MM.1S (cell line): Measurements from ENCODE around the gene ARHGEF12.

Experiments used
- DNase-seq: peaks from one replicate; pipeline ENCODE4 v3.0.0-alpha.2; 2015
- H2AFZ ChIP-seq: fragments of 300-600 bp; sonication (generic); 2 replicates; pipeline ENCODE4 v1.6.0; 2016; ENCODE audit warnings: antibody characterized with exemption, low read length
- H3F3A ChIP-seq: fragments of 300-600 bp; sonication (generic); 2 replicates; pipeline ENCODE4 v1.6.1; 2016; ENCODE audit warnings: mild to moderate bottlenecking, antibody characterized with exemption, low read length, moderate library complexity, mixed read lengths; ENCODE audit not compliant: insufficient read depth
- H3K27ac ChIP-seq: fragments of 300-600 bp; sonication (generic); 2 replicates; pipeline ENCODE4 v1.5.1; 2016; ENCODE audit warnings: mild to moderate bottlenecking, low read length
- H3K27me3 ChIP-seq: fragments of 300-600 bp; sonication (generic); replicated peaks from 2 replicates; pipeline ENCODE4 v1.6.0; 2016; ENCODE audit warnings: low read length; ENCODE audit not compliant: insufficient read depth
- H3K36me3 ChIP-seq: fragments of 300-600 bp; sonication (generic); replicated peaks from 2 replicates; pipeline ENCODE4 v1.6.1; 2016; ENCODE audit warnings: mild to moderate bottlenecking, low read length, mixed read lengths; ENCODE audit not compliant: insufficient read depth
- H3K4me1 ChIP-seq: fragments of 300-600 bp; sonication (generic); 2 replicates; pipeline ENCODE4 v1.6.1; 2016; ENCODE audit warnings: low read length, mixed read lengths
- H3K4me2 ChIP-seq: fragments of 300-600 bp; sonication (generic); 2 replicates; pipeline ENCODE4 v1.6.0; 2016; ENCODE audit warnings: low read depth, low read length
- H3K4me3 ChIP-seq: fragments of 300-600 bp; sonication (generic); 2 replicates; pipeline ENCODE4 v1.5.1; 2016; ENCODE audit warnings: low read length, mixed read lengths
- H3K79me2 ChIP-seq: fragments of 300-600 bp; sonication (generic); 2 replicates; pipeline ENCODE4 v1.6.1; 2016; ENCODE audit warnings: mixed run types, low read length, mixed read lengths
- H3K9ac ChIP-seq: fragments of 300-600 bp; sonication (generic); 2 replicates; pipeline ENCODE4 v1.6.1; 2016; ENCODE audit warnings: low read length, mixed read lengths
- H3K9me2 ChIP-seq: fragments of 300-600 bp; sonication (generic); replicated peaks from 2 replicates; pipeline ENCODE4 v1.6.1; 2016; ENCODE audit warnings: mild to moderate bottlenecking, low read length, mixed read lengths; ENCODE audit not compliant: insufficient read depth
- H3K9me3 ChIP-seq: fragments of 300-600 bp; sonication (generic); replicated peaks from 2 replicates; pipeline ENCODE4 v1.6.1; 2016; ENCODE audit warnings: mild to moderate bottlenecking, low read length, mixed read lengths; ENCODE audit not compliant: insufficient read depth
- H4K20me1 ChIP-seq: fragments of 300-600 bp; sonication (generic); 2 replicates; pipeline ENCODE4 v1.6.1; 2016; ENCODE audit warnings: mild to moderate bottlenecking, low read length, moderate library complexity, mixed read lengths; ENCODE audit not compliant: insufficient read depth
- EZH2 ChIP-seq: fragments of 300-600 bp; sonication (generic); optimal IDR thresholded peaks from 2 replicates; pipeline ENCODE3; 2017; ENCODE audit warnings: low read depth, mild to moderate bottlenecking, antibody characterized with exemption, low read length, mixed read lengths
- EZH2phosphoT487 ChIP-seq: fragments of 300-600 bp; sonication (generic); IDR thresholded peaks from 2 replicates; pipeline ENCODE4 v1.6.1; 2018; ENCODE audit warnings: antibody characterized with exemption, low read length
- TF ChIP-seq, protein P1 (sequence below): fragments of 300-600 bp; sonication (generic); IDR thresholded peaks from 2 replicates; pipeline ENCODE4 v1.5.1; 2016; ENCODE audit warnings: antibody characterized with exemption, low read length, mixed read lengths

The ARHGEF12 gene

DNA sequence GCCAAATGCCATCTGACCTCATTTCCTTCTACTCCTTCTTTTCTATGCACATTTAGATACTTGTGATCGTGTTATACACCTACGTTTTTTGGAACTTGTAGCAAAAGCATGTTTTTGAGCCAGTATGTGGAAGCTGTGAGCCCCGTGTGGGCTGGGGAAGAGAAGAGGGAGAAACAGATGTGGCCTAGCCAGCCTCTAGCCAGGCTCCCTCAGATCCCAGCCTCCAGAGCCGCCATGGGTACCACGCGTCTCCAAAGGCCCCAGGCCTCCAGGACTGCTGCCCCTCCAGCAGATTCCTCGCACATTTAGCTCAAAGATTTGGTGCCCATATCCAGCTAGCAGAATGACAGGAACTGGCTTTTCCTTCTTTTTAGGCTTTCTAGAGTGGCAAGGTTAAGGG lies 28.1 kb upstream of the ARHGEF12 start:
- Histone ChIP-seq H3K27ac (no peak overlapping the region), H3K9ac (no peak overlapping the region), H3K79me2 (no peaks in the 10 kb centered on the region), H2AFZ (no peak overlapping the region), H3K27me3 (no peaks in the 10 kb centered on the region), H3F3A (no peaks in the 10 kb centered on the region), H3K9me3 (no peaks in the 10 kb centered on the region), H3K4me2 (no peak overlapping the region), H3K4me3 (no peak overlapping the region), H4K20me1 (no peaks in the 10 kb centered on the region), H3K4me1 (peaks cover 4% of the 10 kb centered on the region; the same call in 1 of the 2 replicates), H3K9me2 (no peaks in the 10 kb centered on the region), H3K36me3 (no peaks in the 10 kb centered on the region)
- DNase-seq = no peak
- TF ChIP-seq EZH2phosphoT487 (no peak), EZH2 (no peak)
- TF ChIP-seq, protein P1, sequence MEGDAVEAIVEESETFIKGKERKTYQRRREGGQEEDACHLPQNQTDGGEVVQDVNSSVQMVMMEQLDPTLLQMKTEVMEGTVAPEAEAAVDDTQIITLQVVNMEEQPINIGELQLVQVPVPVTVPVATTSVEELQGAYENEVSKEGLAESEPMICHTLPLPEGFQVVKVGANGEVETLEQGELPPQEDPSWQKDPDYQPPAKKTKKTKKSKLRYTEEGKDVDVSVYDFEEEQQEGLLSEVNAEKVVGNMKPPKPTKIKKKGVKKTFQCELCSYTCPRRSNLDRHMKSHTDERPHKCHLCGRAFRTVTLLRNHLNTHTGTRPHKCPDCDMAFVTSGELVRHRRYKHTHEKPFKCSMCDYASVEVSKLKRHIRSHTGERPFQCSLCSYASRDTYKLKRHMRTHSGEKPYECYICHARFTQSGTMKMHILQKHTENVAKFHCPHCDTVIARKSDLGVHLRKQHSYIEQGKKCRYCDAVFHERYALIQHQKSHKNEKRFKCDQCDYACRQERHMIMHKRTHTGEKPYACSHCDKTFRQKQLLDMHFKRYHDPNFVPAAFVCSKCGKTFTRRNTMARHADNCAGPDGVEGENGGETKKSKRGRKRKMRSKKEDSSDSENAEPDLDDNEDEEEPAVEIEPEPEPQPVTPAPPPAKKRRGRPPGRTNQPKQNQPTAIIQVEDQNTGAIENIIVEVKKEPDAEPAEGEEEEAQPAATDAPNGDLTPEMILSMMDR = no peak

GRCh38 chr11:120310870-120311269 lies 25.3 kb upstream of the ARHGEF12 start:
- H3K9me2 ChIP-seq = no peaks in the 10 kb centered on the region
- no peak overlapping the region for H3K27ac ChIP-seq
- no peak overlapping the region for H3K4me2 ChIP-seq
- no peak overlapping the region for H3K4me3 ChIP-seq
- H3K36me3 ChIP-seq = no peaks in the 10 kb centered on the region
- no peaks in the 10 kb centered on the region for H3K79me2 ChIP-seq
- H3F3A ChIP-seq = no peaks in the 10 kb centered on the region
- no peaks in the 10 kb centered on the region for H3K27me3 ChIP-seq
- no peak overlapping the region for H2AFZ ChIP-seq
- TF ChIP-seq, protein P1 = no peak
- no peak for TF ChIP-seq EZH2
- no peak for TF ChIP-seq EZH2phosphoT487
- no peaks in the 10 kb centered on the region for H3K4me1 ChIP-seq
- no peak for DNase-seq
- H4K20me1 ChIP-seq = no peaks in the 10 kb centered on the region
- no peak overlapping the region for H3K9ac ChIP-seq
- H3K9me3 ChIP-seq = no peaks in the 10 kb centered on the region

DNA sequence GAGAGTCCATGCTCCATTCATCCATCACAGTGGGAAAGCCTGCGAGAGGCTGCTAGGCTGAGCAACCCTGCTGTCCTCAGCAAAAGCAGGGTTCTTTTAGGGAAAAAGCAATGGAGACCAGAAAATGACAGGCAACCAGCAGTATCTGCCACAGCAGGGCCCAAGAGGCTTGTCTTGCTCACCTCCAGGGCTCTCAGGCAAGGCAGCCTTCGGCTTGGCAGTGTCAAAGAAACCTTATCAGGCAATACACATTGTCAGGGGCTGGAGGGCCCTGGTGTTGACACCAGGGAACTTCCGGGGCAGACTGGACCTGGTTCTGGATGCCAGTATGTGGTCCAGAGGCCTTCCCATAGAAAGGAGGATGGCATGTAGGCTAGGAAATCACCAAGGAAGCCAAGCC lies 21.4 kb upstream of the ARHGEF12 start:
- no peak for DNase-seq
- no peak overlapping the region for H3K4me3 ChIP-seq
- no peak overlapping the region for H3K4me2 ChIP-seq
- H2AFZ ChIP-seq = no peak overlapping the region
- no peak overlapping the region for H3K9ac ChIP-seq
- no peaks in the 10 kb centered on the region for H3K79me2 ChIP-seq
- H3F3A ChIP-seq = no peaks in the 10 kb centered on the region
- no peaks in the 10 kb centered on the region for H3K36me3 ChIP-seq
- no peaks in the 10 kb centered on the region for H3K27me3 ChIP-seq
- H3K9me3 ChIP-seq = no peaks in the 10 kb centered on the region
- no peak overlapping the region for H3K27ac ChIP-seq
- no peaks in the 10 kb centered on the region for H4K20me1 ChIP-seq
- no peaks in the 10 kb centered on the region for H3K9me2 ChIP-seq
- TF ChIP-seq EZH2 (no peak), EZH2phosphoT487 (no peak)
- TF ChIP-seq, protein P1 = no peak
- H3K4me1 ChIP-seq = no peaks in the 10 kb centered on the region
